Measurements from ENCODE around the gene DISC1.

- no peak for TF ChIP-seq POLR2AphosphoS5 (IDR thresholded peaks at IDR 0.05)
- TF ChIP-seq, protein P1, sequence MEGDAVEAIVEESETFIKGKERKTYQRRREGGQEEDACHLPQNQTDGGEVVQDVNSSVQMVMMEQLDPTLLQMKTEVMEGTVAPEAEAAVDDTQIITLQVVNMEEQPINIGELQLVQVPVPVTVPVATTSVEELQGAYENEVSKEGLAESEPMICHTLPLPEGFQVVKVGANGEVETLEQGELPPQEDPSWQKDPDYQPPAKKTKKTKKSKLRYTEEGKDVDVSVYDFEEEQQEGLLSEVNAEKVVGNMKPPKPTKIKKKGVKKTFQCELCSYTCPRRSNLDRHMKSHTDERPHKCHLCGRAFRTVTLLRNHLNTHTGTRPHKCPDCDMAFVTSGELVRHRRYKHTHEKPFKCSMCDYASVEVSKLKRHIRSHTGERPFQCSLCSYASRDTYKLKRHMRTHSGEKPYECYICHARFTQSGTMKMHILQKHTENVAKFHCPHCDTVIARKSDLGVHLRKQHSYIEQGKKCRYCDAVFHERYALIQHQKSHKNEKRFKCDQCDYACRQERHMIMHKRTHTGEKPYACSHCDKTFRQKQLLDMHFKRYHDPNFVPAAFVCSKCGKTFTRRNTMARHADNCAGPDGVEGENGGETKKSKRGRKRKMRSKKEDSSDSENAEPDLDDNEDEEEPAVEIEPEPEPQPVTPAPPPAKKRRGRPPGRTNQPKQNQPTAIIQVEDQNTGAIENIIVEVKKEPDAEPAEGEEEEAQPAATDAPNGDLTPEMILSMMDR (IDR thresholded peaks at IDR 0.05) = no peak
Measured at GRCh38 chr1:232017759-232018158, 391.2 kb downstream of the DISC1 start.
